GM18511 (cell line): ENCODE data around the gene IL10RA.

Experiments used
- ATAC-seq: cut with Tn5 transposase; IDR thresholded peaks from one replicate; pipeline ENCODE4 v1.9.1; 2021; ENCODE audit warnings: mild to moderate bottlenecking, moderate library complexity; ENCODE audit not compliant: unreplicated experiment

Gene IL10RA

DNA sequence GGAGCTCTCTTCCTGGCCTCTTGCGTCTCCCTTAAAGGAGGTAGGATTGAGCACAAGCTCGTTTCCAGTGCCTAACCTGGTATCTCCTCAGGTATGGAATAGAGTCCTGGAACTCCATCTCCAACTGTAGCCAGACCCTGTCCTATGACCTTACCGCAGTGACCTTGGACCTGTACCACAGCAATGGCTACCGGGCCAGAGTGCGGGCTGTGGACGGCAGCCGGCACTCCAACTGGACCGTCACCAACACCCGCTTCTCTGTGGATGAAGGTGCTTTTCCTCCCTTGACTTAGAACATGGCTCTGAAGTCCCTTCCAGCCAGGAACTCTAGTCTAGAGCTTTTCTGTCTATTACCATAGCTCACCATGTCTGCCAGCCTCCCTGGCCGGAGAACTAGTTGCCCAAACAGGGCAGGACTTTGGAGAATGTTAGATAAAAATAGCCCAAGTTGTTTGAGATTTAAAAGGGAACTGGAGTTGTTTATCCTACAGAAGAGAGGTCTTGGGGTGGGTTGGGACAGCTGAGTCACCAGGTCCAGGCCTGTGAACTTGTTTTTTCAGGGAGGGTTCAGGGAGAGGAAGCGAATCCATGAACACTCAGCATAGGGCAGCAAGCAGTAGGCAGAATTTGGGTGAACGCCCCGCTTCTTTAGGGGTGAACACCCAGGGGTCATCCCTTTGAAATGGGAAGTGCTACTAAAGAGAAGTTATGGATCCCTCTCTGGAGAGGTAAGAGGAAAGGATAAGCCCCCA lies 3.3 kb downstream of the IL10RA start:
- no peak for ATAC-seq

DNA sequence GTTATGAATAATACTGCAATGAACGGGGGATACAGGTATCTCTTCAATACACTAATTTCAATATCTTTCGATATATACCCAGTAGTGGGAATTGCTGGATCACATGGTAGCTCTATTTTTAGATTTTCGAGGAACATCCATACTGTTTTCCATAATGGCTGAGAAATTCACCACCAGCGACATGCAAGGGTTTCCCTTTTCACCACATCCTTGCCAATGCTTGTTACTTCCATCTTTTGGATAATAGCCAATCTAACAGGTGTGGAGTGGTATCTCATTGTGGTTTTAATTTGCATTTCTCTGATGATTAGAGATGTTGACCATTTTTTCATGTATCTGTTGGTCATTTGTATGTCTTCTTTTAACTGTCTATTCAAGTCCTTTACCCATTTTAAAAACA lies 5.9 kb downstream of the IL10RA start:
- no peak for ATAC-seq

DNA sequence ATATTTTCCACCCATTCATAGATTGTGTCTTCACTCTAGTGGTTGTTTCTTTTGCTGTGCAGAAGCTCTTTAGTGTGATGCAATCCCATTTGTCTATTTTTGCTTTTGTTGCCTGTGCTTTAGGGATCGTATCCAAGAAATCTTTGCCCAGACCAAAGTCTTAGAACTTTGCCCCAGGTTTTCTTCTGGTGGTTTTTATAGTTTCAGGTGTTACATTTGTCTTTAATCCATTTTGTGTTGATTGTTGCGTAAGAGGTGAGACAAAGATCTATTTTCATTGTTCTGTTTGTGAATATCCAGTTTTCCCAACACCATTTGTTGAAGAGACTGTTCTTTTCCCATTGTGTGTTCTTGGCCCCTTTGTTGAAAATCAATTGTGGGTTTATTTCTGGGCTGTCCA lies 6.4 kb downstream of the IL10RA start:
- ATAC-seq = no peak

DNA sequence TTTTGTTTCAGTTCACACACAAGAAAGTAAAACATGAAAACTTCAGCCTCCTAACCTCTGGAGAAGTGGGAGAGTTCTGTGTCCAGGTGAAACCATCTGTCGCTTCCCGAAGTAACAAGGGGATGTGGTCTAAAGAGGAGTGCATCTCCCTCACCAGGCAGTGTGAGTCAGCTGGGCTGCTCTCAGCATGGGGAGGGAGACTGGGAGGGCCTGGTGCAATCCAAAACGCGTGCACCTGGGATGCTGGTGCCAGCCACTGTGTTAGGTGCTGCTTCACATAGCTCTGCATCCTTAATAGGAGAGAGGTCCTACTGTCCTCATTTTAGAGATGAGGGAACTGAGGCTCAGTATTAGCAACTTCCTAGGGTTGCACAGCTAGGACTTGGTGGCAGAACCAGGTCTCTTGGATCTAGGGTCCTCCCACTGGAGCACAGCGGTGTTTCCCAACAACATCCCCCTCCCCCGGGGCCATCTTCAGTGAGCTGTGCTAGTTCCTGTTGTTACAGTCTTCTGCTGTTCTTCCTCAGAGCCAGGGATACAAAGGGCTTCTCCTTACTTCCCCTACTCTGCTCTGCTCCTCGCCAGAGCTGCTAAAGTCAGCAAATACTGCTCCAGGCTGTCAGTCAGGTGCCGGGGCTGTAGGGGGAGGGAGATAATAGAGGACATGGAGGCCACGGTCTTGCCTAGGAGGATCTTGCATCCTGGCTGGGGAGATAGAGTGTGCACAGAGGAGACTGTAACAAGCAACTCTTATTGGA lies 8.0 kb downstream of the IL10RA start:
- no peak for ATAC-seq

DNA sequence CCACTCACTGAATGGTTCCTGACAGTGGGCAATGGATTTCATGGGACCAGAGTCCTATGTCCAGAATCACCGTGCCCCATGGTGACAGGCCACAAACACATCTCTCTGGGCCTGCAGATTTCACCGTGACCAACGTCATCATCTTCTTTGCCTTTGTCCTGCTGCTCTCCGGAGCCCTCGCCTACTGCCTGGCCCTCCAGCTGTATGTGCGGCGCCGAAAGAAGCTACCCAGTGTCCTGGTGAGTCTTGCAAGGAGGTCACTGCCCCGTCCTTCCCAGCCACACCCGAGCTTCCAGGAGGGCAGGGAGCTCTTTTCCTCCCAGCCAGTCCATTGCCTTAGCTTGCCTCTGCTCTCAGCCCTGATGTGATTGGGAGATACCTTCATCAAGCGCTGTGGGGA lies 9.3 kb downstream of the IL10RA start:
- ATAC-seq = no peak

DNA sequence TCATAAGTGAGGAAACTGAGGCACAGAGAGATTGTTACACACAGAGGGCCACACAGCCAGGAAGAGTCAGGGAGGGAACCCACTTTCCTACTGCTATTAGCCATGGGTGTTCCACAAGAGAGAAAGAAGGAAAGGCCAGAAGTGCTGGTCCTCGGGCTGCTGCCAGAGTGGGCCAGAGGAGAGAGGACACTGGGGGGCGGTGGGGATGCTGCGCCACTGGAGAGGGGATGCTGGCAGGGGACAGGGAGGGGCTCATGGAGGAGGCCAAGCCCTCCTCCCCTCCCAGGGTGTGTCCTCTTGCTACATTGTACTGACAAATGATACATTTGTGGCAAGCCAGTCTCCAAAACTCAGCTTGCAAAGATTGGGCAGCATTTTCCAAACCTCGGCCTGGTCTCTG lies 9.9 kb downstream of the IL10RA start:
- no peak for ATAC-seq

DNA sequence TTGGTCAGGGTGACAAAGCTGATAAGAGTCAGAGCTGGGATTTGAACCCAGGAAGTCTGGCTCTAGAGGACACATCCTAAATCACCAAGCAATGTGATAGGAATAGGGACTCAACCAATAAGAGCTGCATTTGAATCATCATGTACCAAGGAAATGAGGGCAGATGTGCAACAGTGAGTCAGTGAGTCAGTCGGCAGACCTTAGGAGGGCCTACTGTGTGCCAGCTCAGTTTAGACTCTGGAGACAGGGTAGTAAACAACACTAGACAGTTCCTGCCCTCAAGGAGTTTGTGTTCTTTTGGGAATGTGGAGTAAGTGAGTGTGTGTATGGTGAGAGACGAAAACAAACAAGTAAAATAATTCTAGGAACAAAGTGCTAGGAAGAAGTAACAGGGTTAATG lies 11.2 kb downstream of the IL10RA start:
- ATAC-seq = no peak

DNA sequence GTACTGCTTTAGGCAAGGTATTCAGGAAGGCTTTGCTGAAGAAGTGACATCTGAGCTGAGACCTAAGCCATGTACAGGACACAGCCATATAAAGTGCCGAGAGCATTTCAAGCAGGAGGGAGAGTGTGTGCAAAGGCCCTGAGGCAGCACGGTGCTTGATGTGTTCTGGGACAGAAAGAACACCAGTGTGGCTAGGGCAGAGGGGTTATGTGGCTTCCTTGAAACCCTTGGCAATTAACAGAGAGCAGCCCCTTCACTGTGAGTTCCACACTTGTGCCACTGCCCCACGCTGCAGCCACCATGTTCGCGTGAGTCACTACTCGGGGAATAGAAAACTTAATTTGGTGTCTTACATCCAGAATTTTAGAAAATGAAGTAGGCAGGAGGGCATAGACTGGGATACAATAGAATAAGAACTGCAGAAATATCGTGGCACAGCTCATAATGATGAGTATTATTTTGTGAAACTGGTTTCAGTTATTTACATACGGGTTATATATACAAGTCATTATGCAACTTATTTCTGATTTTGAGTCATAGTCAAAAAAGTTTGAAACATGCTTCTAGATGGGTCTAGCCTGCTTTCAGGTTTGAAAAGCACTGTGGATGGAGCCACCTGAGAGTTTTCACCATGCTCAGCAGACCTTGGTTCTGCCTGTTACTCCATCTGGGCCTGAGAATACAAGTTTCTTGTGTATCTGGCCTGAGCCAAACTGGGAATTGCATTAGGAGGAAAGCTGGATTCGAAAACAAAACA lies 11.8 kb downstream of the IL10RA start:
- peak; percentile 83 for ATAC-seq

DNA sequence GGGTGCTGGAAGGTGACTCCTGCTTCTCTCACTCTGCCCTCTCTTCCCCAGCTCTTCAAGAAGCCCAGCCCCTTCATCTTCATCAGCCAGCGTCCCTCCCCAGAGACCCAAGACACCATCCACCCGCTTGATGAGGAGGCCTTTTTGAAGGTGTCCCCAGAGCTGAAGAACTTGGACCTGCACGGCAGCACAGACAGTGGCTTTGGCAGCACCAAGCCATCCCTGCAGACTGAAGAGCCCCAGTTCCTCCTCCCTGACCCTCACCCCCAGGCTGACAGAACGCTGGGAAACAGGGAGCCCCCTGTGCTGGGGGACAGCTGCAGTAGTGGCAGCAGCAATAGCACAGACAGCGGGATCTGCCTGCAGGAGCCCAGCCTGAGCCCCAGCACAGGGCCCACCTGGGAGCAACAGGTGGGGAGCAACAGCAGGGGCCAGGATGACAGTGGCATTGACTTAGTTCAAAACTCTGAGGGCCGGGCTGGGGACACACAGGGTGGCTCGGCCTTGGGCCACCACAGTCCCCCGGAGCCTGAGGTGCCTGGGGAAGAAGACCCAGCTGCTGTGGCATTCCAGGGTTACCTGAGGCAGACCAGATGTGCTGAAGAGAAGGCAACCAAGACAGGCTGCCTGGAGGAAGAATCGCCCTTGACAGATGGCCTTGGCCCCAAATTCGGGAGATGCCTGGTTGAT lies 12.6 kb downstream of the IL10RA start:
- ATAC-seq = no peak

DNA sequence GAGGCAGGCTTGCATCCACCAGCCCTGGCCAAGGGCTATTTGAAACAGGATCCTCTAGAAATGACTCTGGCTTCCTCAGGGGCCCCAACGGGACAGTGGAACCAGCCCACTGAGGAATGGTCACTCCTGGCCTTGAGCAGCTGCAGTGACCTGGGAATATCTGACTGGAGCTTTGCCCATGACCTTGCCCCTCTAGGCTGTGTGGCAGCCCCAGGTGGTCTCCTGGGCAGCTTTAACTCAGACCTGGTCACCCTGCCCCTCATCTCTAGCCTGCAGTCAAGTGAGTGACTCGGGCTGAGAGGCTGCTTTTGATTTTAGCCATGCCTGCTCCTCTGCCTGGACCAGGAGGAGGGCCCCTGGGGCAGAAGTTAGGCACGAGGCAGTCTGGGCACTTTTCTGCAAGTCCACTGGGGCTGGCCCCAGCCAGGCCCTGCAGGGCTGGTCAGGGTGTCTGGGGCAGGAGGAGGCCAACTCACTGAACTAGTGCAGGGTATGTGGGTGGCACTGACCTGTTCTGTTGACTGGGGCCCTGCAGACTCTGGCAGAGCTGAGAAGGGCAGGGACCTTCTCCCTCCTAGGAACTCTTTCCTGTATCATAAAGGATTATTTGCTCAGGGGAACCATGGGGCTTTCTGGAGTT lies 13.3 kb downstream of the IL10RA start:
- ATAC-seq = no peak

DNA sequence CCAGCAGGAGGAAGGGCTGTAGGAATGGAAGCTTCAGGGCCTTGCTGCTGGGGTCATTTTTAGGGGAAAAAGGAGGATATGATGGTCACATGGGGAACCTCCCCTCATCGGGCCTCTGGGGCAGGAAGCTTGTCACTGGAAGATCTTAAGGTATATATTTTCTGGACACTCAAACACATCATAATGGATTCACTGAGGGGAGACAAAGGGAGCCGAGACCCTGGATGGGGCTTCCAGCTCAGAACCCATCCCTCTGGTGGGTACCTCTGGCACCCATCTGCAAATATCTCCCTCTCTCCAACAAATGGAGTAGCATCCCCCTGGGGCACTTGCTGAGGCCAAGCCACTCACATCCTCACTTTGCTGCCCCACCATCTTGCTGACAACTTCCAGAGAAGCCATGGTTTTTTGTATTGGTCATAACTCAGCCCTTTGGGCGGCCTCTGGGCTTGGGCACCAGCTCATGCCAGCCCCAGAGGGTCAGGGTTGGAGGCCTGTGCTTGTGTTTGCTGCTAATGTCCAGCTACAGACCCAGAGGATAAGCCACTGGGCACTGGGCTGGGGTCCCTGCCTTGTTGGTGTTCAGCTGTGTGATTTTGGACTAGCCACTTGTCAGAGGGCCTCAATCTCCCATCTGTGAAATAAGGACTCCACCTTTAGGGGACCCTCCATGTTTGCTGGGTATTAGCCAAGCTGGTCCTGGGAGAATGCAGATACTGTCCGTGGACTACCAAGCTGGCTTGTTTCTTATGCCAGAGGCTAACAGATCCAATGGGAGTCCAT lies 14.1 kb downstream of the IL10RA start:
- ATAC-seq = no peak

DNA sequence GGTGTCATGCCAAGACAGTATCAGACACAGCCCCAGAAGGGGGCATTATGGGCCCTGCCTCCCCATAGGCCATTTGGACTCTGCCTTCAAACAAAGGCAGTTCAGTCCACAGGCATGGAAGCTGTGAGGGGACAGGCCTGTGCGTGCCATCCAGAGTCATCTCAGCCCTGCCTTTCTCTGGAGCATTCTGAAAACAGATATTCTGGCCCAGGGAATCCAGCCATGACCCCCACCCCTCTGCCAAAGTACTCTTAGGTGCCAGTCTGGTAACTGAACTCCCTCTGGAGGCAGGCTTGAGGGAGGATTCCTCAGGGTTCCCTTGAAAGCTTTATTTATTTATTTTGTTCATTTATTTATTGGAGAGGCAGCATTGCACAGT lies 14.6 kb downstream of the IL10RA start:
- ATAC-seq = no peak

DNA sequence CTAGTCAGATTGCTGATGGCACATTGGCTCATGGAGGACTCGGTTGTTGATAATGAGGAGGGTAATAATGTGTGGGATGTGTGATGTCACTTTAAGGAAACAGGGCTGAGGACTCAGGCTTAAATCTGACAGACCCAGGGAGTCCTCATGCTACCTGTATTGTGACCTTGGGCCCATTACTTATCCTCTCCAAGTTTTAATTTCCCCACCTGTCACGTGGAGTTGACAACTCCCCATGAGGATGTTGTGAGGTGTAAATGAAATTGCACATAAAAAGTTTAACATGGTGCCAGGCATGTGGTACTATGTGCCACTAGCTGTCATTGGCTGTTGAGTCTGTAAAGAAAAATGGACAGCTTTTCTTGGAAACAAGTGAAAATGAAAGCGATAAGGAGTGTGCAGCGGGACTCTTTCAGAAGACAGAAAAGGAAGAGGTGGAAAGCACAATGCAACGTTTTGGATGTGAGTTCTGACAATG lies 15.3 kb downstream of the IL10RA start:
- ATAC-seq = no peak

DNA sequence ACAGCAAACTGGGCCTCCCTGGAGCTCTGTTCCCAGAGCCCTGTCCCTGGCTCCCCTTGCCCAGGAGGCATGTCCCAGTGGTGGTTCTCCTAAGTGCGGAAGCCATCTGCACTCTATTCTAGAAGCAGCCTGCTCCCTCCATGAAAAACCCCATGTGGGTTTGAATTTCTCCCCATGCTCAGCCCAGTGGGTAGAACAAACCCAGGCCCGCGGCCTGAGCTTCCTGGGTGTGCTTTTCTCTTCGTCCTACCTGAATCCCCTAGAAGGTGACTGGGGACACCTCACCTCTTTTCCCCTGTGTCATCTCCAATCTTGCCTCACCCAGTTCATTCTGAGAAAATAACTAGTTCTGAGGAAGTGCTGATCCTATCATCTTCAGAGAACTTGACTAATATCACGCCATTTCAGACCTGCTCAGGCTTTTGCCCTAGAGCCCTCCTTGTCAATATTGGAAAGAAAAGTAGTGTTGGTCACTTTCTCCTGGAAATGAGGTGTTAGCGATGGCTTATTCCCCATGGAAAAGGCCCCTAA lies 15.9 kb downstream of the IL10RA start:
- no peak for ATAC-seq

DNA sequence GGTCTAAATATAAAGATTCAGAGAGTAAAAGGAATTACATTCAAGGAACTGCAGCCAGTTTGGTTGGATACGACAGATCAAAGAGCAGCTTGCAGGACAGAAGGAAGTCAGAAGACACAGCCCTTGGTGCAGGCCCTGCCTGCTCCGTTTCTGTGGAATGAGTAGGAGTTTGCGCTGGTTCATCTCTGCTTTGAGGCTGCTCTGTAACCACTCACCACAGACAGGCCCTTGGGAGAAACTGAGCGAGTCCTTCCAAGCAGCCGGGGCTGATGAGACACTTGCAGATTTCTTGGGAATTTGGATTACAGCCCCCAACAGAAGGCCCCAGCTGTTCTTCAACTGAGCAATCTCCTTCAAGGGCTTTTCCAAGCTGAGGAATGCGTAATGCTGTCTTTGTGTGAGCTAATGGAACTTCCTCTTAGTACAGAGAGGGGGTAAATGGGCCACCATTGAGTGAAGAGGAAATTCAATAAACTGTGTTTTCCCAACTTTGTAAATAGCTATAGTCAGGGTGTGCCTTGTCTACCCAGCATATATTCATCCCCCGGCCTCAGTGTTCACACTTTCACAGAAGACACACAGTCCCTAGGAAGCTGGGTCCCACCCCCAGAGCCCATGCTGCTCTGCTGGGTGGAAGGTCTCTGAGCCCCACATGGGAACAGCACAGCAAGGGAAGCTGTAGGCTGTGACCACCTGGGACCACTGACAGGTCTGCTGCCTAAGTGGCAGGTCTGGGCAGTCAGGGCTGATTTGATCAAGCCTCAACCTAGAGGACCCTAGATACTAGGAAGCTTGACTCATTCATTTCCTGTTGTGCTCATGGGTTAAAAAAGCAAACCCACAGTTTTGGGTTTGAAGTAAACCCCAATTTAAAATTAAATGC lies 16.6 kb downstream of the IL10RA start:
- no peak for ATAC-seq

DNA sequence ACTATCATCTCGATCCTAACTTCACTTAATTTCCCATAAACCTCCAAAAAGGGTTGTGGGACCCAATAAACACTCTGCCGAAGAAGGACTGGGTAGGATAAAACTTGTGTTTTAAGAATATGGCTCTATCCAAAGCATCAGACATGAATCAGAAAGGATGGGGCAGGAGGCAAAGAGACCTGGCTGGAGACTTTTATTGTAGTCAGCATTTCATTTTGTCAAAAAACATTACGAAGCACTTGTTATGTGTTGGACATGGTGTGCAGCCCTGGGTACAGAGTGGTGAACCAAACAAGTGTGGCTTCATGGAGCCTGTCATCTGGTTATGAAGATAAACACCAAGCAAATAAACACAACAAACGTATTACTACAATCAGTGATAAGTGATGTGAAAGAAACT lies 17.3 kb downstream of the IL10RA start:
- ATAC-seq = no peak

DNA sequence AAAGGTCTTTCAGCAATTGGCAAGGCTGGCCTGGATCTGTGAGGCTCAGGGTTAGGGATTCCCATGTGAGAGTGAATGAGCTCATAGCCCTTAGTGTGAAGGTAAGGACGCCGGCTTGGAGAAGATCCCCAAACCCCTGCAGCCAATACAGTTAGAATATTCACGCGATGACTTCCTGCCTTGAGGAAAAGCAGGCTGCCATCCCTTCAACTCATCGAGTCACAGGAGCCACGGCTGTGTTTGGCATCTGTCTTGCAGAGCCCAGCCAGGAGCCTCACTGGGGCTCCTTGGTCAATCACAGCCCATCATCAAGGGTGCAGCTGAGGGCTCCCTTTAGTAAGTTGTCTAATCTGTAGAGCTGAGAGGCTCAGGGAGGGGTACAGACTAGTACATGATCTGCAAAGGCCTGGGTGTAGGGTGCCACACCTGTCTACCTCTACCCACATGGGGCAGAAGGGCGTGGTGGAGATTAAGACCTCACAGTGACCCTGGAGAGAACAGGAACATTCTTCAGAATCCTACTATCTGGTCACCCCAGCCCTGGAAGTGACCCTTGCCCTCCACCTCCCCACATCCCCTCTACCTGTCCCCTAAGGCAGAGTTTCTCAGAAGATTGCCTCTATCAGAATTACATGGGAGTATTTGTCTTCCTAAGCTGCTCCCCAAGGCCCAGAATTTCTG lies 18.5 kb downstream of the IL10RA start:
- ATAC-seq = no peak
